ENCODE data around the gene RHOC. TPM values are rescaled to one million over a fixed set of nuclear protein-coding genes. Genes with fewer than 3 reads are reported as not detected.

RHOC gene
- total RNA-seq: 340 and 354 TPM in 2 replicates
- polyA plus RNA-seq: 610 and 612 TPM in 2 replicates

- 0% methylated on average over 11 of the region's 61 CpGs for WGBS (ENCODE audit: low lambda C conversion rate, missing lambda C conversion rate)
- peak; percentile 93 for DNase-seq (ENCODE audit: low spot score)
Measured at GRCh38 chr1:112706505-112707220, at the start of gene RHOC. TSS of gene RHOC (minus strand) at chr1:112707127. CDS start at chr1:112703799, 3,328 bp downstream.

DNA sequence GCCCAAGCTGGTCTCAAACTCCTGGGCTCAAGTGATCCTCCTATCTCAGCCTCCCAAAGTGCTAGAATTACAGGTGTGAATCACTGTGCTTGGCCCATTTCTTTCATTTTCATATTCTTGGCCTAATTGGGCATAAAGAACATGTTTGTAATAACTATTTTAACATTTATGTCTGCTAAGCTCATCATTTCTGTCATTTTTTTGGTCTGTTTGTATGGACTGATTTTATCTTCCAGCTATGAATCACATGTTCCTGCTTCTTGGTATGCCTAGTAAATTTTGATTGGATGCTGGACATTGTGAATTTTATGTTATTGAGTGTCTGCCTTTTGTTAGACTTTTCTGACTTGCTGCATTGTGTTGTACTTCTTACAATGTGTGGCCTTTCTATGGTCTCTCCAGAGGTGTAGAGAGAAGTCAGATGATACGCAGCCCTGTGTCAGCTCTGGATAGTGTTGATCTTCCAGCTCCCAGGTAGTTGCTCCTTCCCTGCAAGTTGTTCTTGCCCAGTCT lies 47.2 kb upstream of the RHOC start:
- no peak overlapping the region for H2AFZ ChIP-seq
- TF ChIP-seq EZH2 (IDR thresholded peaks at IDR 0.05; ENCODE audit: borderline replicate concordance) (no peak), EZH2phosphoT487 (IDR thresholded peaks at IDR 0.05; ENCODE audit: low read depth, severe bottlenecking, unreplicated experiment) (no peak)
- TF ChIP-seq, protein P1, sequence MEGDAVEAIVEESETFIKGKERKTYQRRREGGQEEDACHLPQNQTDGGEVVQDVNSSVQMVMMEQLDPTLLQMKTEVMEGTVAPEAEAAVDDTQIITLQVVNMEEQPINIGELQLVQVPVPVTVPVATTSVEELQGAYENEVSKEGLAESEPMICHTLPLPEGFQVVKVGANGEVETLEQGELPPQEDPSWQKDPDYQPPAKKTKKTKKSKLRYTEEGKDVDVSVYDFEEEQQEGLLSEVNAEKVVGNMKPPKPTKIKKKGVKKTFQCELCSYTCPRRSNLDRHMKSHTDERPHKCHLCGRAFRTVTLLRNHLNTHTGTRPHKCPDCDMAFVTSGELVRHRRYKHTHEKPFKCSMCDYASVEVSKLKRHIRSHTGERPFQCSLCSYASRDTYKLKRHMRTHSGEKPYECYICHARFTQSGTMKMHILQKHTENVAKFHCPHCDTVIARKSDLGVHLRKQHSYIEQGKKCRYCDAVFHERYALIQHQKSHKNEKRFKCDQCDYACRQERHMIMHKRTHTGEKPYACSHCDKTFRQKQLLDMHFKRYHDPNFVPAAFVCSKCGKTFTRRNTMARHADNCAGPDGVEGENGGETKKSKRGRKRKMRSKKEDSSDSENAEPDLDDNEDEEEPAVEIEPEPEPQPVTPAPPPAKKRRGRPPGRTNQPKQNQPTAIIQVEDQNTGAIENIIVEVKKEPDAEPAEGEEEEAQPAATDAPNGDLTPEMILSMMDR (IDR thresholded peaks at IDR 0.05; ENCODE audit: poor library complexity): no peak
- no peaks in the 10 kb centered on the region for H3K9me2 ChIP-seq (replicated peaks; ENCODE audit: insufficient read depth)
- 0% methylated on average over 1 of the region's 1 CpG for WGBS (ENCODE audit: low lambda C conversion rate, missing lambda C conversion rate)
- H3K4me2 ChIP-seq: no peak overlapping the region
- H3K36me3 ChIP-seq (replicated peaks; ENCODE audit: insufficient read depth, low read depth): no peaks in the 10 kb centered on the region
- H3K79me2 ChIP-seq: no peaks in the 10 kb centered on the region
- no peak overlapping the region for H3K4me3 ChIP-seq
- no peak for DNase-seq (ENCODE audit: low spot score)
- H3K4me1 ChIP-seq (ENCODE audit: insufficient read depth): no peaks in the 10 kb centered on the region
- H4K20me1 ChIP-seq (ENCODE audit: insufficient read depth, poor library complexity, severe bottlenecking): no peaks in the 10 kb centered on the region
- no peak overlapping the region for H3K27ac ChIP-seq
- no peaks in the 10 kb centered on the region for H3K9me3 ChIP-seq (ENCODE audit: low read depth)
- H3K27me3 ChIP-seq: no peaks in the 10 kb centered on the region

More at GRCh38 chr1:112706505-112707220, at the start of gene RHOC:
- Histone ChIP-seq H3K27ac (peak within 1 kb of the TSS; percentile 97), H3K4me2 (peak within 1 kb of the TSS; percentile 91), H3K9me2 (replicated peaks; ENCODE audit: insufficient read depth) (no peaks in the 10 kb centered on the region), H3K27me3 (no peaks in the 10 kb centered on the region), H3K4me3 (peak within 1 kb of the TSS; percentile 100), H3K79me2 (peaks cover 40% of the 10 kb centered on the region), H3K36me3 (replicated peaks; ENCODE audit: insufficient read depth, low read depth) (no peaks in the 10 kb centered on the region), H2AFZ (peak within 1 kb of the TSS; percentile 68), H3K9me3 (ENCODE audit: low read depth) (no peaks in the 10 kb centered on the region), H3K4me1 (ENCODE audit: insufficient read depth) (peaks cover 33% of the 10 kb centered on the region), H4K20me1 (ENCODE audit: insufficient read depth, poor library complexity, severe bottlenecking) (peaks cover 3% of the 10 kb centered on the region)
- TF ChIP-seq, protein P1 (IDR thresholded peaks at IDR 0.05; ENCODE audit: poor library complexity): no peak
- TF ChIP-seq EZH2phosphoT487 (IDR thresholded peaks at IDR 0.05; ENCODE audit: low read depth, severe bottlenecking, unreplicated experiment): no peak

DNA sequence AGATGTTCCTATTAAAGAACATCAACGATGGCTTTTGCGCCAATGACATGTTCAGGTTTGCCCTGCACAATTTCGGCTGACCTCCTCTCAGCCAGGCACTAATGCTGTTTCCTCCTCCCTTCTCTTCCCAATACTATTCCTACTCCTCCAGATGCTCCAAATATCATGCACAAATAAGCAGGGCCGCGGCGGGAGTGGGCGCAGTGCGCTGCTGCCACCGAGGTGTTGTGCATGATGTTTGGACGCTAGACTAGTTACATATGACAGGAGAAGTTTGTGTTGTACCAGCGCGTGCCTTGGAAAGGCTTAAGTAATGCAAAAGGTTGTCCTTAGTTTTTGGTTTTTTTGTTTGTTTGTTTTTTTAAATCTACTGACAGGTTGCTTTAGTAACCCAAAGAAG lies 41.5 kb upstream of the RHOC start:
- Histone ChIP-seq H3K4me1 (ENCODE audit: insufficient read depth) (peaks cover 6% of the 10 kb centered on the region), H3K36me3 (replicated peaks; ENCODE audit: insufficient read depth, low read depth) (no peaks in the 10 kb centered on the region), H3K27me3 (peaks cover 18% of the 10 kb centered on the region), H3K9me2 (replicated peaks; ENCODE audit: insufficient read depth) (no peaks in the 10 kb centered on the region), H3K79me2 (no peaks in the 10 kb centered on the region), H2AFZ (no peak overlapping the region), H3K9me3 (ENCODE audit: low read depth) (no peaks in the 10 kb centered on the region), H3K27ac (no peak overlapping the region), H4K20me1 (ENCODE audit: insufficient read depth, poor library complexity, severe bottlenecking) (no peaks in the 10 kb centered on the region), H3K4me3 (no peak overlapping the region), H3K4me2 (no peak overlapping the region)
- no peak for DNase-seq (ENCODE audit: low spot score)
- TF ChIP-seq, protein P1 (IDR thresholded peaks at IDR 0.05; ENCODE audit: poor library complexity): no peak
- no peak for TF ChIP-seq EZH2 (IDR thresholded peaks at IDR 0.05; ENCODE audit: borderline replicate concordance)
- WGBS (ENCODE audit: low lambda C conversion rate, missing lambda C conversion rate): 95% methylated on average over 12 of the region's 12 CpGs

All from hepatocyte (in vitro differentiated cells).